ENCODE data around the gene PLA2G4D. TPM values are rescaled to one million over a fixed set of nuclear protein-coding genes. Genes with fewer than 3 reads are reported as not detected.

Gene PLA2G4D
- polyA plus RNA-seq, 1 experiment: not detected

DNA sequence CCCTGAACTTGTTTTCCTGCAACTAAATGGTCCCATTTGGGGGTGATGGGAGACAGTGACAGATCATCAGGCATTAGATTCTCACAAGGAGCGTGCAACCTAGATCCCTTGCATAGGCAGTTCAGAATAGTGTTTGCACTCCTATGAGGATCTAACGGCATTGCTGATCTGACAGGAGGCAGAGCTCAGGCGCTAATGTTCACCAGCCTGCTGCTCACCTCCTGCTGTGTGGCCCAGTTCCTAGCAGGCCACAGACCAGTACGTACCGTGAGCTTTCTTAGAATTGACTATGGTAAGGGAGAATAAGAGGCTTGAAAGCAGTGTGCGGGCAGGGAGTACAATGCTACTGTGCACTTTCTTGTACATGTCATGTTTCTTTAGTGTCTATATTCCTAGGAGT lies 56.0 kb downstream of the PLA2G4D start:
- Histone ChIP-seq H3K9me3 (ENCODE audit: control insufficient read depth, insufficient read depth, low read length) (no peaks in the 10 kb centered on the region; the same call in 1 of the 2 replicates), H3K27me3 (ENCODE audit: control insufficient read depth, insufficient read depth, low read length) (peaks cover 20% of the 10 kb centered on the region), H3K27ac (ENCODE audit: low read depth, low read length) (no peak overlapping the region), H3K4me3 (ENCODE audit: low read depth, low read length) (no peak overlapping the region)
- no peak for DNase-seq (ENCODE audit: low read depth, low spot score)
- CTCF ChIA-PET: no interaction called here
- POLR2A ChIA-PET: no interaction called here
- TF ChIP-seq, protein P1, sequence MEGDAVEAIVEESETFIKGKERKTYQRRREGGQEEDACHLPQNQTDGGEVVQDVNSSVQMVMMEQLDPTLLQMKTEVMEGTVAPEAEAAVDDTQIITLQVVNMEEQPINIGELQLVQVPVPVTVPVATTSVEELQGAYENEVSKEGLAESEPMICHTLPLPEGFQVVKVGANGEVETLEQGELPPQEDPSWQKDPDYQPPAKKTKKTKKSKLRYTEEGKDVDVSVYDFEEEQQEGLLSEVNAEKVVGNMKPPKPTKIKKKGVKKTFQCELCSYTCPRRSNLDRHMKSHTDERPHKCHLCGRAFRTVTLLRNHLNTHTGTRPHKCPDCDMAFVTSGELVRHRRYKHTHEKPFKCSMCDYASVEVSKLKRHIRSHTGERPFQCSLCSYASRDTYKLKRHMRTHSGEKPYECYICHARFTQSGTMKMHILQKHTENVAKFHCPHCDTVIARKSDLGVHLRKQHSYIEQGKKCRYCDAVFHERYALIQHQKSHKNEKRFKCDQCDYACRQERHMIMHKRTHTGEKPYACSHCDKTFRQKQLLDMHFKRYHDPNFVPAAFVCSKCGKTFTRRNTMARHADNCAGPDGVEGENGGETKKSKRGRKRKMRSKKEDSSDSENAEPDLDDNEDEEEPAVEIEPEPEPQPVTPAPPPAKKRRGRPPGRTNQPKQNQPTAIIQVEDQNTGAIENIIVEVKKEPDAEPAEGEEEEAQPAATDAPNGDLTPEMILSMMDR (IDR thresholded peaks at IDR 0.05; ENCODE audit: low read depth, low read length): no peak

- TF ChIP-seq, protein P1 (IDR thresholded peaks at IDR 0.05; ENCODE audit: low read depth, low read length): no peak
- no peak for DNase-seq (ENCODE audit: low read depth, low spot score)
- Histone ChIP-seq H3K27ac (ENCODE audit: low read depth, low read length) (no peak overlapping the region), H3K27me3 (ENCODE audit: control insufficient read depth, insufficient read depth, low read length) (peaks cover 17% of the 10 kb centered on the region), H3K9me3 (ENCODE audit: control insufficient read depth, insufficient read depth, low read length) (no peaks in the 10 kb centered on the region; the same call in 1 of the 2 replicates), H3K4me3 (ENCODE audit: low read depth, low read length) (no peak overlapping the region)
- POLR2A ChIA-PET: no interaction called here
- CTCF ChIA-PET: no interaction called here
Measured at GRCh38 chr15:42037656-42038055, 56.7 kb downstream of the PLA2G4D start.

- H3K27me3 ChIP-seq (ENCODE audit: control insufficient read depth, insufficient read depth, low read length): peaks cover 21% of the 10 kb centered on the region
- DNase-seq (ENCODE audit: low read depth, low spot score): no peak
- TF ChIP-seq, protein P1 (IDR thresholded peaks at IDR 0.05; ENCODE audit: low read depth, low read length): no peak
- no peak overlapping the region for H3K27ac ChIP-seq (ENCODE audit: low read depth, low read length)
- ChIA-PET POLR2A (no interaction called here), CTCF (no interaction called here)
- no peak overlapping the region for H3K4me3 ChIP-seq (ENCODE audit: low read depth, low read length)
- H3K9me3 ChIP-seq (ENCODE audit: control insufficient read depth, insufficient read depth, low read length): peaks cover 5% of the 10 kb centered on the region
Measured at GRCh38 chr15:42036966-42037365, 57.4 kb downstream of the PLA2G4D start.

DNA sequence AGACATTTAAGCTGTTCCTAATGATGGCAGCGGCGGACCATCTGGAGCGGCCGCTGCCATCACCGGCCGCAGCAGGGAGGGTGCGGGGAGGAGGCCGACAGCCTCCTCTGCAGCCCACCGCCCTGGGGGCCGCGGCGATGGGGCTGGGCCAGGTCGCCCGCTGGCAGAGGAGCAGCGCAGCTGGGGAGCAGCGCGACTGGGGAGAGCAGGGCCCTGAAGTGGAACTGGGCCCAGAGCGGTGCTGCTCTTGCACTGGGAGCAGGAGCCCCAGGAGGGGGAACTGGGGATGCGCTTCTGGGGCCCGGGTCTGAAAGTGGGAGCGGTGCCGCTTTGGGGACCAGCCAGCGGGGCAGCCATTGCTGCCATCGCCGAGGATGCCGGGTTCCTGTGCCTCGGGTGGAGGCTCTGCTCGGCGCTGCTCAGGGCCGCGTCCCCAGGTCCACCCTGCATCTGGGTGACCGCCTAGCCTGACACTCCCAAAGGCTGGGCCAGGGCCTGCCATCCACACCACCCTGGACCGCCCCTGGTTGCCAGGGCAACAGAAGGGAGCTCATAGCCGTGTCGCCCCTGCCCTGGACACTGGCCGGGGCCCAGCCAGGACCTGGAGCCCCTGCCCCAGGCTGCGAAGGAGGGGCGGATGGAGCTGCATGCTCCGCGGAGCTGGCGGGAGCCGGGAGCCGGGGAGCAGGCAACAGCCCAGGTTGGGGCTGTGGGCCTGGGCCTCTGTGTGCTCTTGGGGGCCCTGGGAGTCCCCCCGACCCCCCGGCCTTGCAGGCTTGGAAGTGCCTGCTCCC lies 58.1 kb downstream of the PLA2G4D start:
- DNase-seq (ENCODE audit: low read depth, low spot score): no peak
- POLR2A ChIA-PET: no interaction called here
- Histone ChIP-seq H3K4me3 (ENCODE audit: low read depth, low read length) (no peak overlapping the region), H3K9me3 (ENCODE audit: control insufficient read depth, insufficient read depth, low read length) (peaks cover 12% of the 10 kb centered on the region), H3K27ac (ENCODE audit: low read depth, low read length) (no peak overlapping the region), H3K27me3 (ENCODE audit: control insufficient read depth, insufficient read depth, low read length) (peaks cover 20% of the 10 kb centered on the region)
- CTCF ChIA-PET: interaction anchor here (1.0 kb wide), 1 partner anchor 128 kb away, joined by 3 read pairs; no protein-coding TSS in a partner anchor
- TF ChIP-seq, protein P1 (IDR thresholded peaks at IDR 0.05; ENCODE audit: low read depth, low read length): no peak

- CTCF ChIA-PET: interaction anchor here (1.0 kb wide), 1 partner anchor 127 kb away, joined by 3 read pairs; no protein-coding TSS in a partner anchor
- TF ChIP-seq, protein P1 (IDR thresholded peaks at IDR 0.05; ENCODE audit: low read depth, low read length): no peak
- Histone ChIP-seq H3K27ac (ENCODE audit: low read depth, low read length) (no peak overlapping the region), H3K27me3 (ENCODE audit: control insufficient read depth, insufficient read depth, low read length) (peaks cover 16% of the 10 kb centered on the region), H3K4me3 (ENCODE audit: low read depth, low read length) (no peak overlapping the region), H3K9me3 (ENCODE audit: control insufficient read depth, insufficient read depth, low read length) (peaks cover 12% of the 10 kb centered on the region)
- POLR2A ChIA-PET: no interaction called here
- no peak for DNase-seq (ENCODE audit: low read depth, low spot score)
Measured at GRCh38 chr15:42035435-42035761, 59.0 kb downstream of the PLA2G4D start.

Measured in AG04450 (cell line).